Activated T-cell treated with anti-CD3 and anti-CD28 coated beads, Interleukin-2, amount 50 U/mL, for 1 hour (primary cell): ENCODE results near the gene SPANXD.
"Not testable (repeated sequence)": the region's sequence is repeated elsewhere in the genome, so short reads cannot be mapped to it uniquely, and the experiment has no call there.

Experiments used
- DNase-seq: peaks from one replicate; pipeline ENCODE4 v3.0.0-alpha.2; 2020

Gene SPANXD, protein sequence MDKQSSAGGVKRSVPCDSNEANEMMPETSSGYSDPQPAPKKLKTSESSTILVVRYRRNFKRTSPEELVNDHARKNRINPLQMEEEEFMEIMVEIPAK

DNA sequence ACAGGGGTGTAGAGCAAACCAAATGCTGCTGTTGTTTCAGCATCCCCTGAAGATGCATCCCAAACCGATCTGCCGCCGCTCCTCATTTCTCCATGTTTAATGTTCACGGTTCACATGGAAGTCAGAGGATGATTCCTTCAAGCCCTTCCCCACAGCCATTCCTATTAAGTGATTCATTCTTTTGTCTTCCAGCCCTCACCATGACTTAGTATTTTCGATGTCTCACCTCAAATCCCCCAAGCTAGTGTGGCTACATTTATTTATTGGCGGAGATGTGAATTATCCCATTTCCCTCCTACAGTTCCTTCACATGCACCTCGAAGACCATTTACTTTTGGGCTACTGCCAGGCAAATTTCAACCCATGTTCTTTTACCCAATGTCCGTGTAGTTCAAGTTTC lies at the start of gene SPANXD:
TSS of gene SPANXD (minus strand) at position 101 of the 400 bp plus-strand sequence. CDS start 334 bp downstream, outside the sequence.
- DNase-seq, result not testable (repeated sequence)

DNA sequence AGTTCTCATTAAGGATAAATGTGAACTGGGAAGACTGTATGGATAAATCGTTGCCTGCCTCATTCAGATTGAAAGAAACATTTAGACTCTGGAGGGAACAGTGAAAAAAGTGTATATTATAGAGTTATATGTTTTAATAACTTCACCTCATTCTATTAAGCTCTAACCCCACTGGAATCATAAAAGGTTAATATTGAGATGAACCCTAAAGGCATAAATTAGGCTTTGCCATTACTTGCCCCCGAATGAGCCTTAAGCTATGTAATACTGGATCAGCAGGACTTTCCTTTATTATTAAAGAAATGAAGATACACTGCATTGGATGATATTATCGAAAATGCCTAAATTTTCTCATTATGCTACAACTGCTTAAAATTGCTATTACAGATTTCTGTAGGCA lies 44.1 kb upstream of the SPANXD start:
- DNase-seq, result no peak

DNA sequence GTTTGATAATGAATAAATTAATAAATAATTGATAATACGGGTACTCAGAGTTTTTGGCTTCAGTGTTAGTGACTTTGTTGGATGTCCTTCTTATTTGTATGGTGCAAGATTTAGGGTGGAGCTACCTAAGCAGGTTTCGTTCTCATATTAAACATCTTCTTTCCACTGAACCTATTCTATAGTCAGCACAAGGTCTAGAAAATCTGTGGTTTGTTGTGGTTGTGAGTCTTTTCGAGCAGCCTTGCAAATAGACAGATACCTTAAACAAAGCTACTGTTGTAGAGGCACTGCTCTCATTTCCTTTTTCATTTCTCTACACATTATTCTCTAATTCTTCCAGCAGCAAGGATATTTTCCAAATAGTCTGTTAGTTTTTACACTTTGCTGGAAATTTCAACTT lies 38.1 kb upstream of the SPANXD start:
- DNase-seq, result no peak

DNA sequence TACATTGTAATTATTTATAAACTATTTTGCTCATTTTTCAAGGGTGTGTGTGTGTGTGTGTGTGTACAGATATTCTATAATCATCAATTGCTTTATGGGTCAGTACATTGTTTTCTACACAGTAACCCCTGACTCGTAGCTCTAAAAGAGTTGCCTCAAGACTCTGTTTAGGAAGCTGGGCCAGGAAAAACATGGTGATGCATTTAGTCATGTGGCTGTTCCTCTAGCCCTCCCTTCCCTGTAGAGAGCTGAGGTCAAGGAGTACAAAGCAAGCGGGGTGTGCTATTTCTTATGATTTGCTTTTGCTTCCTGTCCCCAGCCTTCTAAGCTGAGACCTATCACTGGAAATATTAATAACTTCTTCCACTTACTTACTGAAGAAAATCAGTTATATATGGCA lies 34.8 kb upstream of the SPANXD start:
- no peak for DNase-seq

DNA sequence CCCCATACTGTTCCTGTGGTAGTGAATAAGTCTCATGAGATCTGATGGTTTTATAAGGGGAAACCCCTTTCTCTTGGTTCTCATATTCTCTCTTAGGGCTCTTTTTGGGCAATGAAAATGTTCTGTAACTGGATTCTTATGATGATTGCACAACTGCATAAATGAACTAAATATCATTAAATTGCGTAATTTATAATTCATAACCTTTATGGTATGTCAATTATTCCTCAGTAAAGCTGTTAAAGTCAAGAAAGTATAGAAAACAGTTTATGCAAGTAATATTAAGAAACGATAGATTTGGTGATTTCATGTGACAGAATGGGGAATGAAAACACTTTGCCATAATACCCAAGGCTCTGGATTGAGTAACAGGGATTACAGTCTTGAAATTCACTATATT lies 33.5 kb upstream of the SPANXD start:
- DNase-seq, result no peak

DNA sequence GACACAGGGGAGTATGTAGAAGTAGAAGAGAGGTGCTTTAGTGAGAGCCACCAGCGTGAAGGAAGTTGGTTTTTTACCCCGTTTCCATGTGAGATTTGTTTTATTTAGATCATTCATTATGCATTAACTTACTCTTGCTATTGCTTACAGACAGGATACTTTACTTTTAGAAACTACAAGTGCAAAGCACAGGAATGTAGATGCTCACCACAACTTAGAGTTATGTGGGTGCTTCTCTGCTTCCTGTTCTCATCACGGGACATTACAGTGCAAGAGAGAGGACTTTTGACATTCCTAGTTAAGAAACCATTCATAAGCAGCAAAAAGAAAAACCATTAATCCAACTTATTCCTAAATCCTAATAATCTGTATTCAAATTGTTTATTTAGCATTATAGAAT lies 25.6 kb upstream of the SPANXD start:
- no peak for DNase-seq

DNA sequence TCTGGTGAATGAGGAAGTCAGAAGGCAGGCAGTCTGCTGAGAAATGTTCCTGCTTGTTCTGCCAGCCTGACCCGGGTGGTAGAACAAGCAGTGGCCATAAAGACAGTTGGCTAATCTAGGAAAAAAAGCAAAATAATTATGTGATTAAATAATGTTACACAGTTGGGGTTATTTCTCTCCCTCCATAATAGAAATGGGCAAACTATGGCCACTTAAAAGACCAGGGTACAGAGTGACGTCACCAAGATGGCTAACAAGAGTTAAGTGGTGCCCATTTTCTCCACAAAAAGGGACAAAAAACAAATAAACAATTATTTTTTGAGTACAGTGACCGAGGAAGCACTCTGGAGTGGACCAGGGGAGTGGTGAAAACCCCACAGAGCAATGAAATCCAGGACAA lies 16.1 kb upstream of the SPANXD start:
- no peak for DNase-seq

DNA sequence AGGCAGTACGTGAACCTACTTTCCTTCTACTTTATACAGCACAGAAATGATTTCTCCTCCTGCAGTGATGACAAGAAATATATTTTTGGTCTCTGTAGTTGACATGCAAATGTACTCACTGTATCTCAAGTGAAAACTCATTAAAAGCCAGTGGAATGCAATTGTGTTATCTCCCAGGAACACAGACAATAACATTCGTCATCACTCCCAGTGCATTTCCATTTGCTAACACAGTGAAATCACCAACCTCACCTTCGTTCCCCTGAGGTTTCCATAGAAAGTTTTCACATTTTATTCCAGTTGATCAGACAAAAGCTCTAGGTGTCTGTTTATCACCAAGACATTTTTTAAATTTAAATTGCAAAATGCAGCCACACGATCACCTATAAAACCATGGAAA lies 2.5 kb upstream of the SPANXD start:
- no peak for DNase-seq

DNA sequence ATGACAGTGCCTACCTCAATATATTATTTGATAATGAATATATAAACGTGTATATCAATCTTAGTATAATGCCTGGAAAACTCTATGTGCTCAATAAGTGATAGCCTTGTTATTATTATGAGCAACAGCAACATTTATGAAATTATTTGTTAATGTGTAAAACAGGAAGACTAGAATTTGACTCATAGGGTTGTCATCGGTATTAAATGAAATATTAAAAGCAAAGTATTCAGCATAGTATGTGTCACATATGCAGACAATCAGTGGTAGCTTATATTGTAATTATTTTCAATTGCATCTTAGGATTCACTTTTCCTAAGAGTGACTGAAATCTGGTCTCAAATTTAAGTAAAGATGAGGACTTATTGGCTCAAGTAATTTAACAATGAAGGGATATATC lies 24.6 kb downstream of the SPANXD start:
- DNase-seq, result no peak

DNA sequence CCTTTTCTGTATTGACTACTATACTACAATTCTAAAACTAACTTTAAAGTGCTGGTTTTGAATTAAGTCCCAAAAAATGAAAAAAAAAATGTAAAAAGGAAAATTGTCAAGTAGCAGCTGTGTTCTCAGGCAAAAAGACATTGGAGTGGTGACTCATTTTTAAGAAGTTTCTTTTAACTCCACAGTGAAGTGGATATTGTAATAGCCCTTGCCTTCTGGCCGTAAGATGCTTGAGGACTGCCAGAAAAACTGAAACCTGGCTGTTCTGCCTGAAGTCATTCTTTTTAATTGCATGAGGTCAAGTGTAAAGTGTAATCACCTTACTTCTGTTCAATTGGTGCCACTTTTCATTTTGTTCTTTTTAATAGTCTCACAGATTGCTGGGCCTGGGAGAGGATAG lies 28.9 kb downstream of the SPANXD start:
- DNase-seq, result no peak

DNA sequence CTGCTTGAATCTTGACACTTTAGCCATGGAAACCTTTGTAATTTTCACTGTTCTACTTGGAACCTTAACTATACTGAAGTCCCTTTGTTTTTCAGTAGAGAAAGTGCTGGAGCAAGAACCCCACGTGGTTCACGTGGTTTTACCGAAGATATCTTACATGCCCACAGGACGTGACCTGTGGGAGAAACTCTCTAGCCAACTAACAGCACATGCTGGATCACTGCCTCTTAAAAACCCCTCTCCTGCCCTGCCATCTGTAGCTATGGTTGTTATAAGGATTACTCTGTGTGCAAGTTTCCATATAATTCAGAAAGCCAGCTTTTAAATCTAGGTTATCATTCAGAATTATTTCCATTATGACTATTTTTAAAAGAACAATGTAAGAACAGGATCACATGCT lies 30.2 kb downstream of the SPANXD start:
- DNase-seq, result no peak

DNA sequence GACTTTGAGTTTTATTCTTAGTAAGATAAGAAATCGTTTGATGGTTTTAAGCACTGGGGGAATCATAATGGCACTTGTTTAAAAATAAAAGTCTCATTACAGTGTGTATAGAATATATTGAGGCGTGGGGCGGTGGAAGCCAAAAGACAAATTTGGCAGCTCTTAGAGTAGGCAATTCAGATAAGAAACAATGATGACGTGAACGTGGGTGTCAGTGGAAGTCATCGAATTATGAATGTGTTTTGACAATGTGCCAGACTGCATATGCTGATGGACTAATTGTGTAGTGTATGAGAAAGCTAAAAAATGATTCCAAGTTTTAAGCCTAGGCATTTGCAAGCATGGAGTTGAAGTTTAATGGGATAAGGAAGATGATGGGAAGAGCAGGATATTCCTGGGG lies 35.8 kb downstream of the SPANXD start:
- DNase-seq, result no peak

DNA sequence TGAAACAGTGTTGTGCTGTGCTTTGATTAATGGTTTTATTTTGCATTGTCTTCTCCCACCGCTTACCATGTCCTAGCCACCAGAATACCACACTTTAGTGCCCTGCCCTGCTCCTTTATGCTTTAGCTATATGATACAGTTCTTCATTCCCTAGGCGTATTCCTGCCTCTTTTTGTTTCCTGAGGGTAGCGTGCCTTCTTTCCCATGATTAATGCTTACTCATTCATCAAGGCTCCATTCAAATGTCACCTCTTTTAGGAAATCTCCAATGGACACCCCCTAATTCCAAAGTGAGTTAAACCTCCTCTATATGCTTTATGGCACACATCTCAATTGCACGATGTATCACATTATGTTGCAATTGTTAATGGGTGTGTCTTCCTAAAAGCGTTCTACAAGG lies 46.3 kb downstream of the SPANXD start:
- no peak for DNase-seq
